ENCODE measurements around the gene KDM8. TPM values are rescaled to one million over a fixed set of nuclear protein-coding genes. Genes with fewer than 3 reads are reported as not detected.

Gene KDM8
- total RNA-seq, 1 experiment from 2014 or later = 5.0 TPM

DNA sequence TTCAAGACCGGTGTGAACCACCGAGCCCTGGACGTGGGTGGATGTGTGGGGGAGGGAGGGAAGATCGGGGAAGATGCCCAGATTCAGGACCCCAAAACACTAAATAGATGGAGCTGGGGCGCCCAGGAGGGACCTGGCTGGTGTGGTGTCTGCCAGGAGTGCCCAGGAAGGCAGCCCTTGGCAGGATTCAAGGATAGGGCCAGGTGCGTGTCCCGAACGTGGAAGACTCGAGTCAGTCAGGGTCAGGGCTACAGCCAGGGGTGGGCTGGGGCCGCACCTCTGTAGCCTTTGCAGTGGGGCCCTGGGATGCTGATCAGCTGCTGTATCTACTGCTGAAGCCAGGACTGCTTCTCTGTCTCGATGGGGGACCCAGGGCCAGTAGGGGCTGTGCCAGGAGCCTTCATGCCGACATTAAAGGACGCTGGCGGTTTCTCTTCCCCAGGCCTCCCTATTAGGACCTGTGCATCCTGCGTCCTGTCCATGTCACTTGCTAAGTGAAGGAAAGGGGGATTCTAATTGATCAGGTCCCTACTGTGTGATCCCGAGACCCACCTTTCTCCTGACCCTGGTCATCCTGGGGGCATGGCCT is 13.1 kb downstream of the KDM8 start:
- no TSS peak for BruUV-seq (replicated peaks)
- Histone ChIP-seq H3K27me3 (ENCODE audit: low read length) (no peaks in the 10 kb centered on the region), H3K36me3 (ENCODE audit: low read depth, low read length) (no peaks in the 10 kb centered on the region), H3K4me1 (ENCODE audit: insufficient read depth, low read length) (no peaks in the 10 kb centered on the region), H3F3A (ENCODE audit: low read length, unreplicated experiment) (no peaks in the 10 kb centered on the region), H2AFZ (ENCODE audit: low read length) (no peak overlapping the region), H3K9me2 (replicated peaks; ENCODE audit: low read length) (no peaks in the 10 kb centered on the region), H3K9me3 (ENCODE audit: low read length) (no peaks in the 10 kb centered on the region), H3K4me3 (ENCODE audit: low read length) (no peak overlapping the region), H4K20me1 (ENCODE audit: low read length) (no peaks in the 10 kb centered on the region), H3K9ac (ENCODE audit: low read length) (no peak overlapping the region), H3K79me2 (ENCODE audit: low read length) (no peaks in the 10 kb centered on the region), H3K4me2 (ENCODE audit: low read length) (no peak overlapping the region), H3K27ac (ENCODE audit: low read length) (no peak overlapping the region)
- POLR2A ChIA-PET (ENCODE audit: unreplicated experiment) = no interaction called here
- intact Hi-C loops (cut with micrococcal nuclease) = no loop called here
- DNase-seq (no peak), ATAC-seq (no peak)
- TF ChIP-seq EZH2 (IDR thresholded peaks at IDR 0.05; ENCODE audit: low read length, unreplicated experiment) = no peak
- no peak for TF ChIP-seq EZH2phosphoT487 (IDR thresholded peaks at IDR 0.05; ENCODE audit: borderline replicate concordance, low read length)
- TF ChIP-seq, protein P1, sequence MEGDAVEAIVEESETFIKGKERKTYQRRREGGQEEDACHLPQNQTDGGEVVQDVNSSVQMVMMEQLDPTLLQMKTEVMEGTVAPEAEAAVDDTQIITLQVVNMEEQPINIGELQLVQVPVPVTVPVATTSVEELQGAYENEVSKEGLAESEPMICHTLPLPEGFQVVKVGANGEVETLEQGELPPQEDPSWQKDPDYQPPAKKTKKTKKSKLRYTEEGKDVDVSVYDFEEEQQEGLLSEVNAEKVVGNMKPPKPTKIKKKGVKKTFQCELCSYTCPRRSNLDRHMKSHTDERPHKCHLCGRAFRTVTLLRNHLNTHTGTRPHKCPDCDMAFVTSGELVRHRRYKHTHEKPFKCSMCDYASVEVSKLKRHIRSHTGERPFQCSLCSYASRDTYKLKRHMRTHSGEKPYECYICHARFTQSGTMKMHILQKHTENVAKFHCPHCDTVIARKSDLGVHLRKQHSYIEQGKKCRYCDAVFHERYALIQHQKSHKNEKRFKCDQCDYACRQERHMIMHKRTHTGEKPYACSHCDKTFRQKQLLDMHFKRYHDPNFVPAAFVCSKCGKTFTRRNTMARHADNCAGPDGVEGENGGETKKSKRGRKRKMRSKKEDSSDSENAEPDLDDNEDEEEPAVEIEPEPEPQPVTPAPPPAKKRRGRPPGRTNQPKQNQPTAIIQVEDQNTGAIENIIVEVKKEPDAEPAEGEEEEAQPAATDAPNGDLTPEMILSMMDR (conservative IDR thresholded peaks at IDR 0.05; ENCODE audit: low read depth, low read length) = no peak
- CTCF ChIA-PET = no interaction called here

DNA sequence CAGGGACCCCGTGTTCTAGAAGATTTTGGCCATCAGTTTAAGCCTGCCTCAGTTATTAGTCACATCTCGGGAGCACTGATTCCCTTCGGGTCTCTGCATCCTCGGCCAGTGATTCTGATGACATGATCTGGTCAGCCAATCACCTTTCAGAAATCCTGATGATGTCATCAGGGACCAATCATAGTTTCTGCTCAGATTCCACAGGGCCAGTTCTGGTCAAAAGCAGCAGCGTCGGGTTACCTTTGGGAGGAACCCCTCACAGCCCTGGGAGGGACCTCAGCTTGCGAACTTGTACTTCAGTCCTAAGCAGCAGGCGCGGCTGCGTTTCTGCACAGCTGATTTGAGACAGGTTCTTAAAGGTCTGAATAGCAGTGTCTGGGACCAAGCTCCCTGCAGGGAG is 13.9 kb downstream of the KDM8 start:
- no peak for ATAC-seq
- no peak overlapping the region for H2AFZ ChIP-seq (ENCODE audit: low read length)
- intact Hi-C loops (cut with micrococcal nuclease) = no loop called here

DNA sequence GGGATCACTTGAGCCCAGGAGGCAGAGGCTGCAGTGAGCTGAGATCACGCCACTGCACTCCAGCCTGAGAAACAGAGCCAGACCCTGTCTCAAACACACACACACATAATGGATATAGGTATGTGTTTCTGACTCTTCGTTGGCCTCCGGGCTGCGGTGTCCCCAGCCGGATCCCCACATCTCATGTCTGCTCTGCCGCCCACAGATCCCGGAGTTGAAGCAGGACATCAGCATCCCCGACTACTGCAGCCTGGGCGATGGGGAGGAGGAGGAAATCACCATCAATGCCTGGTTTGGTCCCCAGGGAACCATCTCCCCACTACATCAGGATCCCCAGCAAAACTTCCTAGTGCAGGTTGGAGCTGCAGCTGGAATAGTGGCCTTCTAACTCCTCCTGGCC is 15.4 kb downstream of the KDM8 start:
- no peaks in the 10 kb centered on the region for H3K4me1 ChIP-seq (ENCODE audit: insufficient read depth, low read length)
- intact Hi-C loops (cut with micrococcal nuclease) = no loop called here
- H3K9me3 ChIP-seq (ENCODE audit: low read length) = no peaks in the 10 kb centered on the region
- no peak overlapping the region for H3K27ac ChIP-seq (ENCODE audit: low read length)
- H3K27me3 ChIP-seq (ENCODE audit: low read length) = no peaks in the 10 kb centered on the region
- H3K4me3 ChIP-seq (ENCODE audit: low read length) = no peak overlapping the region
- H3K79me2 ChIP-seq (ENCODE audit: low read length) = no peaks in the 10 kb centered on the region
- POLR2A ChIA-PET (ENCODE audit: unreplicated experiment) = no interaction called here
- H3K4me2 ChIP-seq (ENCODE audit: low read length) = no peak overlapping the region
- H3F3A ChIP-seq (ENCODE audit: low read length, unreplicated experiment) = no peaks in the 10 kb centered on the region
- CTCF ChIA-PET = no interaction called here
- no peaks in the 10 kb centered on the region for H3K36me3 ChIP-seq (ENCODE audit: low read depth, low read length)
- DNase-seq (no peak), ATAC-seq (no peak)
- no peak overlapping the region for H2AFZ ChIP-seq (ENCODE audit: low read length)
- TF ChIP-seq EZH2 (IDR thresholded peaks at IDR 0.05; ENCODE audit: low read length, unreplicated experiment) = no peak
- TF ChIP-seq, protein P1 (conservative IDR thresholded peaks at IDR 0.05; ENCODE audit: low read depth, low read length) = no peak
- TF ChIP-seq EZH2phosphoT487 (IDR thresholded peaks at IDR 0.05; ENCODE audit: borderline replicate concordance, low read length) = no peak
- BruUV-seq (replicated peaks) = no TSS peak
- no peaks in the 10 kb centered on the region for H4K20me1 ChIP-seq (ENCODE audit: low read length)
- H3K9ac ChIP-seq (ENCODE audit: low read length) = no peak overlapping the region
- H3K9me2 ChIP-seq (replicated peaks; ENCODE audit: low read length) = no peaks in the 10 kb centered on the region

More for the DNA sequence above, 13.9 kb downstream of the KDM8 start:
- DNase-seq = no peak
- TF ChIP-seq EZH2phosphoT487 (IDR thresholded peaks at IDR 0.05; ENCODE audit: borderline replicate concordance, low read length) (no peak), EZH2 (IDR thresholded peaks at IDR 0.05; ENCODE audit: low read length, unreplicated experiment) (no peak)
- TF ChIP-seq, protein P1 (conservative IDR thresholded peaks at IDR 0.05; ENCODE audit: low read depth, low read length) = no peak
- no TSS peak for BruUV-seq (replicated peaks)
- Histone ChIP-seq H3K9me3 (ENCODE audit: low read length) (no peaks in the 10 kb centered on the region), H4K20me1 (ENCODE audit: low read length) (no peaks in the 10 kb centered on the region), H3K27me3 (ENCODE audit: low read length) (no peaks in the 10 kb centered on the region), H3K79me2 (ENCODE audit: low read length) (no peaks in the 10 kb centered on the region), H3K4me2 (ENCODE audit: low read length) (no peak overlapping the region), H3F3A (ENCODE audit: low read length, unreplicated experiment) (no peaks in the 10 kb centered on the region), H3K9me2 (replicated peaks; ENCODE audit: low read length) (no peaks in the 10 kb centered on the region), H3K27ac (ENCODE audit: low read length) (no peak overlapping the region), H3K9ac (ENCODE audit: low read length) (no peak overlapping the region), H3K4me3 (ENCODE audit: low read length) (no peak overlapping the region), H3K36me3 (ENCODE audit: low read depth, low read length) (no peaks in the 10 kb centered on the region), H3K4me1 (ENCODE audit: insufficient read depth, low read length) (no peaks in the 10 kb centered on the region)
- CTCF ChIA-PET = no interaction called here
- POLR2A ChIA-PET (ENCODE audit: unreplicated experiment) = no interaction called here
